ENCODE measurements around the gene NAXD.
"Not testable (repeated sequence)": the region's sequence is repeated elsewhere in the genome, so short reads cannot be mapped to it uniquely, and the experiment has no call there.

The NAXD gene

GRCh38 chr13:110664673-110665072, 49.3 kb downstream of the NAXD start:
- DNase-seq (ENCODE audit: low read depth), result no peak

GRCh38 chr13:110665491-110666254, 50.3 kb downstream of the NAXD start:
- DNase-seq (ENCODE audit: low read depth), result no peak

GRCh38 chr13:110666255-110666533, 50.8 kb downstream of the NAXD start:
- DNase-seq (ENCODE audit: low read depth), result no peak

- no peak for DNase-seq (ENCODE audit: low read depth)
Measured at GRCh38 chr13:110669036-110669435, 53.7 kb downstream of the NAXD start.

- not testable (repeated sequence) for DNase-seq (ENCODE audit: low read depth)
Measured at GRCh38 chr13:110669814-110670213, 54.5 kb downstream of the NAXD start.

- DNase-seq (ENCODE audit: low read depth), result peak; percentile 6
Measured at GRCh38 chr13:110676595-110677587, 61.5 kb downstream of the NAXD start.

GRCh38 chr13:110677731-110678545, 62.6 kb downstream of the NAXD start:
- DNase-seq (ENCODE audit: low read depth), result no peak

- no peak for DNase-seq (ENCODE audit: low read depth)
Measured at GRCh38 chr13:110680852-110681251, 65.5 kb downstream of the NAXD start.

- DNase-seq (ENCODE audit: low read depth), result no peak
Measured at GRCh38 chr13:110681868-110682550, 66.7 kb downstream of the NAXD start.

GRCh38 chr13:110682746-110683145, 67.4 kb downstream of the NAXD start:
- DNase-seq (ENCODE audit: low read depth), result no peak

- DNase-seq (ENCODE audit: low read depth), result no peak
Measured at GRCh38 chr13:110683203-110683883, 68.0 kb downstream of the NAXD start.

GRCh38 chr13:110683921-110684320, 68.6 kb downstream of the NAXD start:
- no peak for DNase-seq (ENCODE audit: low read depth)

- DNase-seq (ENCODE audit: low read depth), result no peak
Measured at GRCh38 chr13:110684388-110685056, 69.2 kb downstream of the NAXD start.

- no peak for DNase-seq (ENCODE audit: low read depth)
Measured at GRCh38 chr13:110685305-110686020, 70.1 kb downstream of the NAXD start.

GRCh38 chr13:110687736-110688135, 72.4 kb downstream of the NAXD start:
- DNase-seq (ENCODE audit: low read depth), result no peak

GRCh38 chr13:110689041-110689440, 73.7 kb downstream of the NAXD start:
- no peak for DNase-seq (ENCODE audit: low read depth)
